Measurements from ENCODE around the gene CACNB4.

CACNB4 gene

DNA sequence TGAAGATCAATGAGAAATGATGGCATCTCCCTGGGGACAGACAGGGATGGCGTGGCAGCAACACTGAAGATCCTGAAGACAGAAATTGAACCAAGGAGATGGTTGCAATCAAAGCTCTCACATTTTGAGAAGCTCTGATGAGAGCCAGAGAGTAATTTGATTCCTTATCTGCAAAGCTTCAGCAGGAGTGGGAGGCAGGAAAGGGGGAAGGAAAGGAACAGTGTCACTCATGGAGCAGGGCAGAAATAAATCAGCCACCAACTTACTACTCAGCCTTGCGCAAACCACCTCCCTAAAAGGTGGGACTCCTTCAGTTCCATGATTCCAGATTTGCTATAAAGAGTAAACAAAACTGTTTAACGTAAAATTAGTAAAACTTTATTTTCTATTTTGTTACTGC is 119.2 kb downstream of the CACNB4 start:
- CTCF ChIA-PET: interaction anchor here (1.1 to 1.2 kb wide), 2 partner anchors 19 to 64 kb away, joined by 3 read pairs; no protein-coding TSS in a partner anchor
- POLR2A ChIA-PET: no interaction called here
- DNase-seq (ENCODE audit: extremely low spot score): no peak
- TF ChIP-seq ZNF384 (IDR thresholded peaks at IDR 0.05) (no peak), TARDBP (IDR thresholded peaks at IDR 0.05) (no peak), ARNT (IDR thresholded peaks at IDR 0.05) (no peak), SUZ12 (IDR thresholded peaks at IDR 0.05) (no peak), L3MBTL2 (conservative IDR thresholded peaks at IDR 0.05) (no peak), LEF1 (IDR thresholded peaks at IDR 0.05; ENCODE audit: borderline replicate concordance) (no peak), BHLHE40 (IDR thresholded peaks at IDR 0.05; ENCODE audit: borderline replicate concordance) (no peak), HDGF (IDR thresholded peaks at IDR 0.05; ENCODE audit: borderline replicate concordance) (no peak)

DNA sequence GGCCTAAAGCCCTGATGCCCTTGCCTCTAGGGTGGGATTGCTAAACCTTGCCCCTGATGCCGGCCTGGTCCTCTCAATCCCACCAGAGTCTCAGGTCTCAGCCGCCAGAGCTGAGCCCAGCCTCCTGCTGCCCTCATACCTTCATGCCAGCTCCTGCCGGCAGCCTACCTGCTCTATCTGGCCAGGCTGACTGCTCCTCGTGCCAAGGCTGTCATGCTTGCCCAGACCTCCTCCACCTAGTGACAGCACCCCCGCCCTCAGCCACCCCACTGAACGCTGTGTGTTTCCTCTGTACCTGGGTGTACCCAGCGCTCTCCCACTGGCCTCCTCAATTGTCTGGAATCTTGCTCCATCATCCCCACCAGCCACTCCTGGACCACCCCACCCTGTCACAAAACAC is 120.1 kb downstream of the CACNB4 start:
- DNase-seq (ENCODE audit: extremely low spot score): no peak
- POLR2A ChIA-PET: no interaction called here
- CTCF ChIA-PET: no interaction called here
- no peak for TF ChIP-seq ARNT (IDR thresholded peaks at IDR 0.05)
- TF ChIP-seq ELF4 (IDR thresholded peaks at IDR 0.05): no peak
- no peak for TF ChIP-seq CTBP1 (IDR thresholded peaks at IDR 0.05; ENCODE audit: borderline replicate concordance)
- TF ChIP-seq ZNF384 (IDR thresholded peaks at IDR 0.05): no peak
- no peak for TF ChIP-seq TARDBP (IDR thresholded peaks at IDR 0.05)
- TF ChIP-seq BHLHE40 (IDR thresholded peaks at IDR 0.05; ENCODE audit: borderline replicate concordance): no peak
- TF ChIP-seq L3MBTL2 (conservative IDR thresholded peaks at IDR 0.05): no peak
- no peak for TF ChIP-seq SUZ12 (IDR thresholded peaks at IDR 0.05)
- no peak for TF ChIP-seq FOXM1 (IDR thresholded peaks at IDR 0.05; ENCODE audit: borderline replicate concordance)
- TF ChIP-seq, protein P1, sequence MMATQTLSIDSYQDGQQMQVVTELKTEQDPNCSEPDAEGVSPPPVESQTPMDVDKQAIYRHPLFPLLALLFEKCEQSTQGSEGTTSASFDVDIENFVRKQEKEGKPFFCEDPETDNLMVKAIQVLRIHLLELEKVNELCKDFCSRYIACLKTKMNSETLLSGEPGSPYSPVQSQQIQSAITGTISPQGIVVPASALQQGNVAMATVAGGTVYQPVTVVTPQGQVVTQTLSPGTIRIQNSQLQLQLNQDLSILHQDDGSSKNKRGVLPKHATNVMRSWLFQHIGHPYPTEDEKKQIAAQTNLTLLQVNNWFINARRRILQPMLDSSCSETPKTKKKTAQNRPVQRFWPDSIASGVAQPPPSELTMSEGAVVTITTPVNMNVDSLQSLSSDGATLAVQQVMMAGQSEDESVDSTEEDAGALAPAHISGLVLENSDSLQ (IDR thresholded peaks at IDR 0.05): no peak
- TF ChIP-seq HDGF (IDR thresholded peaks at IDR 0.05; ENCODE audit: borderline replicate concordance): no peak
- no peak for TF ChIP-seq FOXA1 (IDR thresholded peaks at IDR 0.05)

DNA sequence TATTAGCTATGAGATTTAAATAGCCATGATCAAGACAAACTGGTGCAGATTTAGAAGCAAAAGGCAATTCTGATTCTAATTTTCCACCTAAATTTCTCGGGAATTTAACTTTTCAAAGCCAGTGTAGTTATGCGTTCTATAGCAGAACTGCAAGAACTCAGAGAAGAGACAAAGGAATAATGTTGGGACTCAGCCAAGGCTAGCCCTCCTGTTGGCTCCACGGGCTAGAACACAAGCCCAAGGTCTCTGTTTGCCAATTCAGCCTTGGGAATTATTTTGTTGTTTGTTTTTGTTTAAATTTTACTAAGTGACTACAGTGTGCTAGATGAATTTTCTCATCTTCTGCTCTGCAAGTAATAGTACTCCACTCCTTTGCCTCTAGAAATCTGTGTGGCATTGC is 121.2 kb downstream of the CACNB4 start:
- CTCF ChIA-PET: no interaction called here
- POLR2A ChIA-PET: interaction anchor here (0.6 kb wide), 1 partner anchor 11 kb away, joined by 3 read pairs; no protein-coding TSS in a partner anchor
- no peak for DNase-seq (ENCODE audit: extremely low spot score)
- TF ChIP-seq FOXA1 (IDR thresholded peaks at IDR 0.05) (no peak), ELF4 (IDR thresholded peaks at IDR 0.05) (no peak), LEF1 (IDR thresholded peaks at IDR 0.05; ENCODE audit: borderline replicate concordance) (no peak), CTBP1 (IDR thresholded peaks at IDR 0.05; ENCODE audit: borderline replicate concordance) (no peak)

DNA sequence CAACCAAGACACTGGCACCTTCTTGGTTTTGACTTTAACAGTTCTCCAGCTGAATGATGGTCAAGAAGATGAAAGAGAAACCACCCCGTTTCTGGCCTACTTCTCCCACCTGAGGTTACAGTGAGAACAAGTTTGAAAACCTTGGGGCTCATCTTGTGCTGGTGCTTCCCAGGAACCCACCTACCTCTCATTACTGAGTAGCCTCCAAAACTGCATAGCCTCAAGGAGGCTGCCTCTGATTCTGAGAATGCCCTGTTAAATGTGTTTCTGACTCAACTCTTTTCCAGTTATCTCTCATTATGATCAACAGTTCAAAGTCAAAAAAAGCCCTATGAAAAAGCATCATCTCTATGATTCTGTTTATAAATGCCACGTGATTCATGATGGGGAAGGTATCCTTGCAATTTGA is 121.9 kb downstream of the CACNB4 start:
- no peak for DNase-seq (ENCODE audit: extremely low spot score)
- TF ChIP-seq L3MBTL2 (conservative IDR thresholded peaks at IDR 0.05) (no peak), NFRKB (IDR thresholded peaks at IDR 0.05) (no peak), BHLHE40 (IDR thresholded peaks at IDR 0.05; ENCODE audit: borderline replicate concordance) (no peak), SUZ12 (IDR thresholded peaks at IDR 0.05) (no peak), ELF4 (IDR thresholded peaks at IDR 0.05) (no peak), SP1 (IDR thresholded peaks at IDR 0.05) (no peak), CTBP1 (IDR thresholded peaks at IDR 0.05; ENCODE audit: borderline replicate concordance) (no peak), FOXM1 (IDR thresholded peaks at IDR 0.05; ENCODE audit: borderline replicate concordance) (no peak), ZNF384 (IDR thresholded peaks at IDR 0.05) (no peak), FOXK2 (IDR thresholded peaks at IDR 0.05) (no peak), FOXA1 (IDR thresholded peaks at IDR 0.05) (no peak), TARDBP (IDR thresholded peaks at IDR 0.05) (no peak), HDGF (IDR thresholded peaks at IDR 0.05; ENCODE audit: borderline replicate concordance) (no peak), ARNT (IDR thresholded peaks at IDR 0.05) (no peak), LEF1 (IDR thresholded peaks at IDR 0.05; ENCODE audit: borderline replicate concordance) (no peak)
- TF ChIP-seq, protein P1 (IDR thresholded peaks at IDR 0.05): no peak
- CTCF ChIA-PET: no interaction called here
- POLR2A ChIA-PET: interaction anchor here (1.0 kb wide), 1 partner anchor 9 kb away, joined by 3 read pairs; no protein-coding TSS in a partner anchor

DNA sequence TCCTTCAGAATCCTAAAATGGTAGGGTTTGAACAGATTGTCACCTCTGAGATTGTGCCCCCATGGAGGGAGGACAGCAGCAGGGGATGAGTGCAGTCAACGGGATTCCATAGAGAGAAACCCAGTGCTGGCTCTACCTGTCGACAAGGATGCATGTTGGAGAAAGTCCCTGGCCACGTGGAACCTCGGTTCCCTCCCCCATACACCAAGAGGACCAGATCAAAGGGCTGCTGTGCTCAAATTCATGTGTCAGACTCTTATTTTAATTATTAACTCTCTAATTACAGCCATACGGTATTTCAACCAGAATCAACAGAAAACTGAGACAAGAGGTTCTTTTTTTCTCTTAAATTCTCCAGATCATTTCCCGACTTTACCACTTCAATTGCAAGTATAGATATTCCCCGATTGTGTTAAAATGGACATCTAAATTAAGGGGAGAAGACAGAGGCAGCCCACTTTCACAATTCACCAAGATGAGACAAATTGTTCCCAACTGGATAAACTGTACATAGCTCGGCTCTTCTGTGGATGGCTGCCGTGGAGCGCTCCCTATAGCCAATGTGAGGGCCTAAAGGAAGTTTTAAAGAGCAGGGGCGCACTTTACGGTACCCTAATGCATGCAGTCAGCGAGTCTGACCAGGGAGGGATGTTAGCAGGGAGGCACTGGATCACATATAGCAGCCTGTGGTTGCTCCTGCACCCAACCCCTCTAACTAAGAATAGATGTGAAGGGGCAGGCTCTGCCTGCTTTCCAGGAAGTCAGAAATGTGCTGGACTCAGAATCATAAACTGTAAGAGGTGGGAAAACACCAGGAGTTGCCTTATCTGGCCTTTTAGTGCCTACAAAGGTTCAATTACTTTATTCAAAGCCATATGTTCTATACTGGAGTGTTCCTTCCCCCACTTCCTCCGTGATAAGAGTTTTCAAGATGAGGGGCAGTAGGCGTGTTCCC is 123.1 kb downstream of the CACNB4 start:
- POLR2A ChIA-PET: interaction anchor here (1.0 kb wide), 1 partner anchor 10 kb away, joined by 3 read pairs; no protein-coding TSS in a partner anchor
- DNase-seq (ENCODE audit: extremely low spot score): no peak
- CTCF ChIA-PET: interaction anchor here (0.7 to 1.7 kb wide), 2 partner anchors 19 to 23 kb away, joined by 3 to 4 read pairs; no protein-coding TSS in a partner anchor
- TF ChIP-seq SUZ12 (IDR thresholded peaks at IDR 0.05) (no peak), HDGF (IDR thresholded peaks at IDR 0.05; ENCODE audit: borderline replicate concordance) (no peak), FOXM1 (IDR thresholded peaks at IDR 0.05; ENCODE audit: borderline replicate concordance) (no peak), BHLHE40 (IDR thresholded peaks at IDR 0.05; ENCODE audit: borderline replicate concordance) (no peak), CTBP1 (IDR thresholded peaks at IDR 0.05; ENCODE audit: borderline replicate concordance) (no peak), FOXK2 (IDR thresholded peaks at IDR 0.05) (no peak), NFRKB (IDR thresholded peaks at IDR 0.05) (no peak), ELF4 (IDR thresholded peaks at IDR 0.05) (no peak), FOXA1 (IDR thresholded peaks at IDR 0.05) (no peak), ARNT (IDR thresholded peaks at IDR 0.05) (no peak), ZNF384 (IDR thresholded peaks at IDR 0.05) (no peak), SP1 (IDR thresholded peaks at IDR 0.05) (no peak), TARDBP (IDR thresholded peaks at IDR 0.05) (no peak), L3MBTL2 (conservative IDR thresholded peaks at IDR 0.05) (no peak), LEF1 (IDR thresholded peaks at IDR 0.05; ENCODE audit: borderline replicate concordance) (no peak)
- TF ChIP-seq, protein P1 (IDR thresholded peaks at IDR 0.05): no peak

Measured in HEK293T (cell line).